Measurements from ENCODE around the gene B3GAT3.
A peak's percentile ranks its signal among the peaks of the same experiment; 100 is the strongest.

DNA sequence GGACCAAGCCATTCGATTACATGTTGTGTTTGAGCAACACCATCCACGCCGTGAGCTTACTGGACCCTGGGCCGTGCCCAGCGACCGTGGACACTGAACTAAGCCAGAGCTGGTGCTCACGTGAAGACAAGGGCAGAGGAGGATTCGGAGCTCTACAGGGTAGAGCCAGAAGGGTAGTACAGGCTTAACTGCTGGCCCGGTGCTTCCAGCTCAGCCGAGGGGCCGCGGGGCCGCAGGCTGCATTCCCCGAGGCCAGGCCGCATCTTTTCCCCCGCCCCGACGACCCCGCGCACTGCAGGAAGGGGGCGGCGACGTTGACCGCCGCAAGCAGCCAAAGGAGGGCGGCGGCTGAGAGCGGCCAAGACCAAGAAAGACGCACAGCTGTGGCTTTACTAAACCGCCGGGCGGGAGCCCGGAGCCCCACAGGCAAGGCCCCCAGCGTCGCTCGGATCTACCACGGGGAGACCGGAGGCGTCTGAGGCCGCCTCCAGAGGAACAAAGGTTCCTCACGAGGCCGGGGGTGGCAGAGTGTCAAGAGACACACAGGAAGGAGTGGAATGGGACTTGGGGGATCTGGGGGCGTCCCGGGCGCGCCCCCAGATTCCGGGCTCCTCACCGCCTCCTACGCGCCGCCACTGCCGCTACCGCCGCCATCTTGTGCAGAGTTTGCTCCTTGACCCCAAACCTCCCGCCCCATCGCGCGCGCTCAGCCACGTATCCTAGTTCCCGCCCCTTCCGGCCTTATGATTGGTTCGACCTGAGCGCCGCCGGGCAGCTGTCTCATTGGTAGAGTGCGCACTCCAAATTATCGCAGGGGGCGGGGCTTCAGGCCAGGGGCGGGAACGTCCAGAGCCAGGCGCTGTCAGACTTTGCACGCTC, 24.4 kb upstream of the B3GAT3 start, which contains the start of gene GANAB:
- TF ChIP-seq, protein P1, sequence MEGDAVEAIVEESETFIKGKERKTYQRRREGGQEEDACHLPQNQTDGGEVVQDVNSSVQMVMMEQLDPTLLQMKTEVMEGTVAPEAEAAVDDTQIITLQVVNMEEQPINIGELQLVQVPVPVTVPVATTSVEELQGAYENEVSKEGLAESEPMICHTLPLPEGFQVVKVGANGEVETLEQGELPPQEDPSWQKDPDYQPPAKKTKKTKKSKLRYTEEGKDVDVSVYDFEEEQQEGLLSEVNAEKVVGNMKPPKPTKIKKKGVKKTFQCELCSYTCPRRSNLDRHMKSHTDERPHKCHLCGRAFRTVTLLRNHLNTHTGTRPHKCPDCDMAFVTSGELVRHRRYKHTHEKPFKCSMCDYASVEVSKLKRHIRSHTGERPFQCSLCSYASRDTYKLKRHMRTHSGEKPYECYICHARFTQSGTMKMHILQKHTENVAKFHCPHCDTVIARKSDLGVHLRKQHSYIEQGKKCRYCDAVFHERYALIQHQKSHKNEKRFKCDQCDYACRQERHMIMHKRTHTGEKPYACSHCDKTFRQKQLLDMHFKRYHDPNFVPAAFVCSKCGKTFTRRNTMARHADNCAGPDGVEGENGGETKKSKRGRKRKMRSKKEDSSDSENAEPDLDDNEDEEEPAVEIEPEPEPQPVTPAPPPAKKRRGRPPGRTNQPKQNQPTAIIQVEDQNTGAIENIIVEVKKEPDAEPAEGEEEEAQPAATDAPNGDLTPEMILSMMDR (IDR thresholded peaks at IDR 0.05): peak in 2 of 4 experiments; percentile 11 to 12
- no peak for TF ChIP-seq EP300 (IDR thresholded peaks at IDR 0.05)
